Thyroid gland (tissue), 4 donors: Measurements from ENCODE around the gene MAPRE2. TPM values are rescaled to one million over a fixed set of nuclear protein-coding genes. Genes with fewer than 3 reads are reported as not detected.

Experiments
- DNase-seq, 2 donors: peaks; one replicate each; pipeline ENCODE4 v3.0.0-alpha.2; 2019
- H3K27ac ChIP-seq, 3 donors: fragments of 200-600 bp; sonication (generic); 1 replicate in 2 of 3; 2 replicates in 1 of 3; pipeline ENCODE4 v1.5.1; 2016 to 2019; ENCODE audit warnings: mild to moderate bottlenecking in 1 of 3, moderate library complexity in 1 of 3
- H3K27me3 ChIP-seq: fragments of 200-600 bp; sonication (generic); one replicate; pipeline ENCODE4 v1.5.1; 2019
- H3K36me3 ChIP-seq, 2 donors: fragments of 200-600 bp; sonication (generic); one replicate each; pipeline ENCODE4 v1.5.1; 2016 to 2019
- H3K4me1 ChIP-seq, 2 donors: fragments of 200-600 bp; sonication (generic); one replicate each; pipeline ENCODE4 v1.5.1; 2017 to 2019
- H3K4me3 ChIP-seq, 3 donors: fragments of 200-600 bp; sonication (generic); replicated peaks in 1 of 3; 1 replicate in 2 of 3; 2 replicates in 1 of 3; pipeline ENCODE4 v1.5.1; 2016; ENCODE audit warnings: mild to moderate bottlenecking in 1 of 3
- H3K9me3 ChIP-seq: fragments of 200-600 bp; sonication (generic); one replicate; pipeline ENCODE4 v1.5.1; 2017
- POLR2A ChIP-seq, 2 donors: fragments of 450-650 bp; IDR thresholded peaks; one replicate each; pipeline ENCODE4 v1.6.1; 2017; ENCODE audit warnings: antibody characterized with exemption in 2 of 2, mild to moderate bottlenecking in 2 of 2, moderate library complexity in 1 of 2
- WGBS, 2 donors: methylation state at CpG; one replicate each; pipeline ENCODE4 v1.1.5; 2017; 5-methylcytosine and 5-hydroxymethylcytosine counted together
- intact Hi-C: fragments of 100-400 bp; cut with DNase I; formaldehyde crosslinking; loops from one replicate; pipeline ENCODE4 v1.15.1; 2023
- total RNA-seq, 4 donors: library from RNA; depleted of rRNA; stranded (reverse); fragments of >200 nt; gene quantifications; one replicate each; pipeline ENCODE4 v1.2.3, GENCODE V29; 2016
- TF ChIP-seq, protein P1 (sequence below), 6 experiments: fragments of 200-600 bp in 3 of 6; fragments of 450-650 bp in 3 of 6; sonication (generic) in 3 of 6; IDR thresholded peaks; one replicate each; pipeline ENCODE4 v1.5.1; 2016 to 2019; ENCODE audit warnings: antibody characterized with exemption in 6 of 6, mild to moderate bottlenecking in 2 of 6, inconsistent platforms in 1 of 6, moderate library complexity in 1 of 6

MAPRE2 gene
- total RNA-seq, 4 donors from 2014 or later = 22.6 to 38.1 (median 28.8) TPM

DNA sequence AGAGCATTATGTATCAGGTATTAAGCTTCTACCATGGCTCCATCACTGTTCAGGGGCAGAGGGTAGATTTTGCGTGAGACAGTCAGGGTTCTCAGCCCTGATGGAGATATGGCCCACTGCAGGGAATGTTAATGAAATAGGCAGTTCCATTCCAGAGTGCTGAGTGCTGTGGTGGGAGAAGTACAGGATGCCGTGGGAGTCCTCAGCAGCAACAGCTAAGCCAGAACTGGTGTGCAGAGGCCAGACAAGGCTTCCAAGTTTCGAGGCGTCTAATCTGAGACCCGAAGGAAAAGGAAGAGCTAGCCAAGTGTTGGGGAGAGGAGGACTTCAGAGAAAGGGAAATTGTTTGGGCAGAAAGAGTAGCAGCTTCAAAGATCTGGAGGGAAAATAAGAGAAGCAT lies 30.2 kb upstream of the MAPRE2 start:
- Histone ChIP-seq H3K9me3 (no peaks in the 10 kb centered on the region), H3K4me3 (no peak overlapping the region), H3K27me3 (no peaks in the 10 kb centered on the region), H3K36me3 (no peaks in the 10 kb centered on the region), H3K4me1 (no peaks in the 10 kb centered on the region), H3K27ac (no peak overlapping the region)
- TF ChIP-seq, protein P1, sequence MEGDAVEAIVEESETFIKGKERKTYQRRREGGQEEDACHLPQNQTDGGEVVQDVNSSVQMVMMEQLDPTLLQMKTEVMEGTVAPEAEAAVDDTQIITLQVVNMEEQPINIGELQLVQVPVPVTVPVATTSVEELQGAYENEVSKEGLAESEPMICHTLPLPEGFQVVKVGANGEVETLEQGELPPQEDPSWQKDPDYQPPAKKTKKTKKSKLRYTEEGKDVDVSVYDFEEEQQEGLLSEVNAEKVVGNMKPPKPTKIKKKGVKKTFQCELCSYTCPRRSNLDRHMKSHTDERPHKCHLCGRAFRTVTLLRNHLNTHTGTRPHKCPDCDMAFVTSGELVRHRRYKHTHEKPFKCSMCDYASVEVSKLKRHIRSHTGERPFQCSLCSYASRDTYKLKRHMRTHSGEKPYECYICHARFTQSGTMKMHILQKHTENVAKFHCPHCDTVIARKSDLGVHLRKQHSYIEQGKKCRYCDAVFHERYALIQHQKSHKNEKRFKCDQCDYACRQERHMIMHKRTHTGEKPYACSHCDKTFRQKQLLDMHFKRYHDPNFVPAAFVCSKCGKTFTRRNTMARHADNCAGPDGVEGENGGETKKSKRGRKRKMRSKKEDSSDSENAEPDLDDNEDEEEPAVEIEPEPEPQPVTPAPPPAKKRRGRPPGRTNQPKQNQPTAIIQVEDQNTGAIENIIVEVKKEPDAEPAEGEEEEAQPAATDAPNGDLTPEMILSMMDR (IDR thresholded peaks at IDR 0.05) = no peak
- TF ChIP-seq POLR2A (IDR thresholded peaks at IDR 0.05) = no peak
- intact Hi-C loops = no loop called here
- DNase-seq = no peak
- 82 to 83% methylated on average over 5 of the region's 5 CpGs for WGBS, 2 donors

DNA sequence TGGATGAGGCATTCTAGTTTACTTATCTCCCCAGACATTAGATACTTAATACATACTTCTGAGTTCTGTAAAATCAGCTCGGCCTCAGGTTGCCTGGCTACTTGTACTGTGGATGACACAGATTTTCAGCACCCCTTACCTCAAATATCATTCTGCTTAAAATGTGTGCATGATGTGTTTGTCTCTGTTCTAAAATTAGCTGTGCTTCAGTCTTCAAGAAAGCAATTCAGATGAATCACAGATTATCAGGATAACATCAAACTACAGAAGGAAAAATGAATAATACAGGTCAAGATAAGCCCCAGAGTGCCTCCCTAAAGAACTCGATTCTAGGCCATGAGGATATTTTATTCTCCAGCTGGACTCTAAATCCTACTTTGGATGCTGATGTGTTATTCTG lies 21.3 kb upstream of the MAPRE2 start:
- WGBS, 2 donors = 80 to 83% methylated on average over 2 of the region's 2 CpGs
- intact Hi-C loops = no loop called here
- no peak for DNase-seq
- Histone ChIP-seq H3K36me3 (no peaks in the 10 kb centered on the region), H3K4me1 (peaks cover 0 to 7% of the 10 kb centered on the region in 2 donors), H3K27ac (no peak overlapping the region), H3K4me3 (no peak overlapping the region), H3K27me3 (no peaks in the 10 kb centered on the region), H3K9me3 (no peaks in the 10 kb centered on the region)
- TF ChIP-seq POLR2A (IDR thresholded peaks at IDR 0.05) = no peak
- TF ChIP-seq, protein P1 (IDR thresholded peaks at IDR 0.05) = no peak

DNA sequence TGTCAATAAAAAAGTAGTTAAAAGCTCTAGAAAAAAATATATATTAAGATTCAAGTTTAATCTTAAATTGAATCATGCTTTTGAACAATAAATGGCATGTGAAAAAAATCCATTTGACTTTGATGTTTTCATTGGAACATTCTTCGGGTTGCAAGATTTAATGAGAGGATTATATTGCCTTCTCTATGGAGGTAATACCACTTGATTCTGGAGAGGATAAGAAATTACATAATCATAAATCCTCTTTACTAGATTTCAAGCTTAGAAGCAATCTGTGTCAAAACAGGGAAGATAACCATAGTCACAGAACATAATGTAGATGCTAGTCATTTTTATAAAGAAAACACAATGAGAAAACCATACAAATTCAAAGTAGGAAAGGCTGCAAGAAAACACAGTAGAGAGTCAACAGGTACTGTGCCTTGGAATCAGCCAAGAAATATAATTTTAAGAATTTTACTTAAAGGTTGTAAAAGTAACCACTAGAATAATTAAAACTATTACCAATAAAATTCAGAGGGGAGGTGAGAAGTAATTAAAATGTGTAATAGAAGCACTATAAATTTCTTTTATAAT lies 18.7 kb upstream of the MAPRE2 start:
- WGBS, 2 donors = 78 to 88% methylated on average over 1 of the region's 1 CpG
- H3K4me3 ChIP-seq = no peak overlapping the region

DNA sequence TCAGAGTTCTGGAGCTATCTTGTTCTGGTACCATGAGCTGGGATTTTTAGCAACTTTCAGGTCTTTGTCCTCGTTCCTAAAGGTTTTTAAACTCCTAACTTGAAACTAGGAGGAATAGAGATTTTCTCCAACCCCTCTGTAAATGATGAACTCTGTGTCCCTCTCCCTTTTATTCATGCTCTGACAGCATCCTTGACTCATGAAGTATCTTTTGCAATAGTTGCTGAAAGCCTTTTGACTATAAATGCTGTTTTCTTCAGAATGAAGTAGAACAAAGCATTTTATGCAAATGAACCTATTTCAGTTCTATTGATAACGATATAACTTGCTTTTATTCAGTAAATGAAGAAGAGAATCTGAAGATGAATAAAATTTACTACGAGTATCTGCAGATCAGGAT lies 17.0 kb upstream of the MAPRE2 start:
- WGBS, 2 donors = 73 to 79% methylated on average over 3 of the region's 3 CpGs
- DNase-seq = no peak
- peaks cover 17 to 27% of the 10 kb centered on the region in 2 donors for H3K4me1 ChIP-seq
- H3K4me3 ChIP-seq = no peak overlapping the region
- H3K27ac ChIP-seq = peak overlapping the region in 2 of 3 donors; percentile 30 to 70
- intact Hi-C loops = no loop called here
- H3K36me3 ChIP-seq = no peaks in the 10 kb centered on the region
- H3K9me3 ChIP-seq = no peaks in the 10 kb centered on the region
- no peaks in the 10 kb centered on the region for H3K27me3 ChIP-seq
- TF ChIP-seq, protein P1 (IDR thresholded peaks at IDR 0.05) = no peak
- TF ChIP-seq POLR2A (IDR thresholded peaks at IDR 0.05) = no peak

More for the DNA sequence above, 18.7 kb upstream of the MAPRE2 start:
- TF ChIP-seq, protein P1 (IDR thresholded peaks at IDR 0.05) = no peak
- TF ChIP-seq POLR2A (IDR thresholded peaks at IDR 0.05) = no peak
- no peak for DNase-seq
- Histone ChIP-seq H3K4me1 (peaks cover 17 to 27% of the 10 kb centered on the region in 2 donors), H3K27me3 (no peaks in the 10 kb centered on the region), H3K9me3 (no peaks in the 10 kb centered on the region), H3K27ac (no peak overlapping the region), H3K36me3 (no peaks in the 10 kb centered on the region)
- intact Hi-C loops = no loop called here

DNA sequence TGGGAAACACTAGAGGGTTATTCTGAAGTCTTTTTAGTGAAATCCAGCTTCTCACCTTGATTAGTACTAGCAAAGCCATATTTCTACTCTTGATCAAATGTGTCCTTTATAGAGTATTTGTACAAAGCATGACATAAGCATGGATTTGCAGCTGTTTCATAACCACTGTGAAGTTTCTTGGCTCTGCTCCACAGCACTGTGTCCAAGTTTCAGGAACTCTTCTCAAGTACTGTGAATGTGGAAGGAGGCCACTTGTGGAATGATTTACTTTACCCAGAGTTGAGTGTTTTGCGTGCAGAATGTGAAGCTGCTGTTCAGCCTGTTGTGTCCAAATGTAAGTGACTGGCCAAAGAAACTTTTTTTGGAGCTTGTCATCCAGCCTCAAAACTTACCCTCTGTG lies 16.2 kb upstream of the MAPRE2 start:
- no peaks in the 10 kb centered on the region for H3K27me3 ChIP-seq
- TF ChIP-seq, protein P1 (IDR thresholded peaks at IDR 0.05) = no peak
- TF ChIP-seq POLR2A (IDR thresholded peaks at IDR 0.05) = no peak
- peak overlapping the region in 2 of 3 donors; percentile 30 to 70 for H3K27ac ChIP-seq
- peak; percentile 91 to 92 for DNase-seq
- intact Hi-C loops = no loop called here
- H3K9me3 ChIP-seq = no peaks in the 10 kb centered on the region
- peaks cover 18 to 28% of the 10 kb centered on the region in 2 donors for H3K4me1 ChIP-seq
- no peak overlapping the region for H3K4me3 ChIP-seq
- 13 to 17% methylated on average over 1 of the region's 1 CpG for WGBS, 2 donors
- no peaks in the 10 kb centered on the region for H3K36me3 ChIP-seq
